Stimulated activated CD4-positive, alpha-beta T cell treated with anti-CD3 and anti-CD28 coated beads, Interleukin-4, amount 100 ng/mL, for 4 hours (primary cell): ENCODE measurements around the gene PRKCD.

ENCODE experiments used
- DNase-seq, 2 experiments: peaks; one replicate each; pipeline ENCODE4 v3.0.0-alpha.2; 2020

The PRKCD gene

GRCh38 chr3:53221827-53222182 is 60.8 kb downstream of the PRKCD start:
- no peak for DNase-seq

DNA sequence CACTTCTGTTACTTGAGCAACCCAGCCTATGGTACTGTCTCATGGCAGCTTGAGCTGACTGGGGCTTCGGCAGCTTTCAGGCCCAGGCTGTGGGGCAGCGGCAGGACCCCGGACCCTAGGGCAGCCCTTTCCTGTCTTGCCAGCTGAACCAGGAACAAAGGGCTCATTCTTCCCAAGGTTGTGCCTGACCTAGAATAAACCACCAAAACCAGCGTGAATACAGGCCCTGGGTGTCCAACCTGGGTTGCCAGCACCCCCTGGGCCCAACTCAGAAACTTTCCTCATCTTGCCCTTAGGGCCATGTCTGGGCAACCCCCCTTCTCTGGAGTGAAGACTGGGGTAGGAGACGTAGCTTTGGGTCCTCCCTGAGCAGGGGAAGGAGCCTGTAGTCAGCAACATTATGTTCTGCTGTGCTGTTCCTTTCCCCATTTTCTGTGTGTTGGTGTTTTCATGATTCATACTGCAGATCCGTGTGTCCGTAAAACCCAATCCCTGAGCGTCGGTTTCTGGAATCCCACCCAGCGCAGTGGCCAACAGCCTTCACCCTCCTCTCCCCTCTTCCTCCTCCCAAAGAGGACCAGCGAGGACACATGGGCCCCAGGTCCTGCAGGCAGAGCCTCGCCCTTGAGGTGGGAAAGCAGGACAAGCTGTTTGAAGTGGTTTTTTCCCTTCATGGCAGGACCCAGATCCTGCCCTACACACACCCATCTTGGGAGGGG is 61.3 kb downstream of the PRKCD start:
- DNase-seq = no peak

GRCh38 chr3:53223025-53223424 is 62.0 kb downstream of the PRKCD start:
- no peak for DNase-seq

GRCh38 chr3:53223541-53223966 is 62.5 kb downstream of the PRKCD start:
- DNase-seq = no peak

GRCh38 chr3:53224026-53224425 is 63.0 kb downstream of the PRKCD start:
- DNase-seq = no peak

- no peak for DNase-seq
Measured at GRCh38 chr3:53224536-53224935, 63.5 kb downstream of the PRKCD start.

GRCh38 chr3:53225181-53225580 is 64.2 kb downstream of the PRKCD start:
- DNase-seq = no peak

GRCh38 chr3:53225651-53226050 is 64.6 kb downstream of the PRKCD start:
- DNase-seq = no peak

DNA sequence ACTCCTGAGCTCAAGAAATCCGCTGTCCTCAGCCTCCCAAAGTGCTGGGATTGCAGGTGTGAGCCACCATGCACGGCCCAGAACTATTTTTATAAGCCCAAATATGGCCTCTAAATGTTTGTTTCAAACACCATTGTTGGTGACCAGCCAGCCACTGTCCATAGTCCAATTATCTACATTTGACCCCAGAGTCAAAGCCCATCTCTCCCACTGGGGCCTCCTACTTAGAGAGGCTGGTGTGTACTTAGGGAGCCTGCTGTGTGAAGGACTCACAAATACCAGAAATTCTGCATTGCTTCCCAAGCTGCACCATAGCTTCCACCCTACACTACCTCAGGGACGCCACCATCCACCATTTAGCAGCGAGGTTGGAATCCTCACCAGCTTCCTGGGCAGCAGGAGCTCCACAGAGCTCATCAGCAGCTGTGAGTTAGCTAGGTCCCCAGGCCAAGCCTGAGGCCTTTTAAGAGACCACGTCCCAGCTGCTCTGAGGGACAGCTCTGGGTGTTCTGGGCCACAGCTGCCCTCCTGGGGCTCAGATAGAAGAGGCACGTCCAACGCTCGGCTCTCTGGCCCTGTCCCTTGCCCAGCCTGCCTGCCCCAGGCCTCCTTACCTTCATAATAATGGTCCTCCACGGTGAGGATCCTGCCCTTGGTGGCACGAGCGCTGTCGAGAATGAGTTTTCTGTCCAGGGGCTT is 65.3 kb downstream of the PRKCD start:
- DNase-seq = no peak

DNA sequence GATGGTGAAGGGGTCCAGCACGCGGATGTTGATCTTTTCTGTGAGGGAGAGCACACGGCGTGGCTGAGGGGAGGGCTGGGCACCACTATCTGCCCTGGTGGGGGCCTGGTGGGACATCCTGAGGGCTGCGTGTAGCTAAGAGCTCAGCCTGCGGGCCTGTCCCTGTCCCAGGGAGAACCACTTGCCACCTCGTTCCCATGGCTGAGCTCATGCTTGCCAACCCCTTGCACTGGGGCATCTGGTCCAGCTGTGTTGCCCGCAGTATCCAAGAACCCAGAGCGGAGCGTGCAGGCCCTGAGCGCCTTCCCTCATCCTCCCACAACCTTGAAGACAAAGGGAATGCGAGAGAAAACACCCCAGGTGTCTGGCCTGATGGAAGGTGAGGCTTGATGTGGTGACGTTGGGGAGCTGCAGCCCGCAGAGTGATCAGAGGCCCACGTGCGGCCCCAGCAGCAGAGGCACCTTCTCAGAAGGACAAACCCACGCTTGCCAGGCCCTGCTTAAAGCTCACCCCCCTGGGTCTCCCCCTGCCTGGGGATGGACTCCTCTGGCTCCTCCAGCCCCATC is 65.9 kb downstream of the PRKCD start:
- DNase-seq = no peak

DNA sequence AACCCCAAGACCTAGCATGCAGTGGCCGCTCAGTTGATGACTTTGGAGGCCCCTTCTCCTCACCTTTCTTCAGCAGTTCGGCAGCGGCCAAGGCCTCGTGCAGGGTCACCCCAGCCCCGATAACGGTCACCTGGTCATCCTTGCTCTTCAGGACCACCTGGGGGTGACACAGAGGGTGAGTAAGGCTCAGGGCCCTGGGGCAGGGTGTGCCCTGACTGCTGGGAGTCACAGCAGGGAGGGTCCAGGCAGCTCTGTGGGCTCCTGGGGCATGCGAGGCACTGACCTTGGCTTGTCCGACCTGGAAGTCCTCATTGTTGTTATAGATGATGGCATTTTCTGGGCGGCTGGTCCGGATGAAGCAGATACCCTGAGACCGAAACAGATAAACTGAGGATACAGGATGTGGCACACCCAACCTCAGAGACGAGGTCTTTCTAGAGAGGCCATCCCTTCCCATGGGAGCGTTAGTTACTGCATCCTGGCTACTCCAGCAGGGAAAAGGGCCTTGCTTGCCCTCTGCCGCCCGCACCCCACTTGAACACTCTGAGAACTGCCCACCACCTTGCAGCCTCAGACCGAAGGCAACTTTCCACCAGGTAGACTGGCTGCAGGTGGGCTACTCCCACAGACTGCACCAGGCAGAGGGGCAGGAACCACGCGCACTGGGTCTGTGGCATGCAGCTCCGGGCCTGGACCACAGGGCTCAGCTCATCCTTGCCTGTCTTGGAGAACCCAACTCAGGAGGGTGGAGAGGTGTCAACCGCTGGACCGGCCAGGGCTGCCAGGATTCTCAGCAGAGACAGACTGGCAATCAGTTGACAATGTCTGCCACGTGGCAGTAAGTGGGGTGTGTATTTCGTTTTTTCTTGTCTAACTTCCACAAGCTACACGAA is 67.2 kb downstream of the PRKCD start:
- no peak for DNase-seq

- no peak for DNase-seq
Measured at GRCh38 chr3:53229171-53229570, 68.2 kb downstream of the PRKCD start.

- no peak for DNase-seq
Measured at GRCh38 chr3:53229606-53230005, 68.6 kb downstream of the PRKCD start.

DNA sequence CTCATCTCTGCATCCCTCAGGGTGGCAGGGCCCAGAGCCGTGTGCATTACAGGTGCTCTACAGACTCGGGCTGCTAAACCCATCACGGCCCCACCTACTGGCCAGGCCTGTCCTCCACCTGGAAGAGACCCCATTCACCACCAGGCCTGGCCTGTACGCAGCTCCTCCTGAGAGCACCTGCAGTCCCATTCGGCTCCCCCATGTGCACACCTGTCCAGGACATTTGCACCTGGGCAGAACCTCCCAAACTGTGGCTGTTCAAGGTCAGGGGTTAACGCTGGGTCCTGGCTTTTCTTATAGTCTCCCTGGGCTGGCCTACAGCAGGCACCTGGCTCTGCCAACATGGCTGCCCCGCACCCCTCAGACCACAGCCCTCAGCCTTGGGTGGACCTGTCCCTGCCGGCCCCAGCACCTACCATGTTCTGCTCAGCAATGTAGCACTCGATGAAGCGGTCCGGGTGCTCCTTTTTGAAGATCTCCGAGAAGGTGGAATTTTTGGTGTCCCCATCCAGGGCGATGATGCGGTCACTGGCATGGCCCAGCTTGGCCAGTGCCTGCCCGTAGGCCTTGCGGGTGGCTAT is 69.1 kb downstream of the PRKCD start:
- no peak for DNase-seq

DNA sequence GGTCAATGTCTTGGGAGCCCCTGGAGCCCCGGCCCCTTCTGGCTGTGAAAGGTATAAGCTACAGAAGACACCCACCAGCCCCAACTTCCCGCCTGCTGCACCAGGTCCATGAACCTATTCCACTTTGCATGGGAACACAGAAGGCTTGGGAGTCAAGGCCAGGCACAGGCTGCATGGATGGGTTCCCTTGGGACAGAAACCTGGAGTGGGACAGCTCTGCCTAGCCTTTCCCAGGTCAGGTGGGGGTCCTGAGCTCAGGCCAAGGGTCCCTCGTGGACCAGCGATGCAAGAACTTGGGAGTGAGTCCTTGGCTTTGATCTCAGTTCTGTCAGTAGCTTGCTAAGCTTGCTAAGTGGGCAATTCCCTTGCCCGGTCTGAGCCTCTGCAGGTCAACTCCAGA is 69.8 kb downstream of the PRKCD start:
- DNase-seq = no peak

- no peak for DNase-seq
Measured at GRCh38 chr3:53231532-53232511, 70.8 kb downstream of the PRKCD start.

DNA sequence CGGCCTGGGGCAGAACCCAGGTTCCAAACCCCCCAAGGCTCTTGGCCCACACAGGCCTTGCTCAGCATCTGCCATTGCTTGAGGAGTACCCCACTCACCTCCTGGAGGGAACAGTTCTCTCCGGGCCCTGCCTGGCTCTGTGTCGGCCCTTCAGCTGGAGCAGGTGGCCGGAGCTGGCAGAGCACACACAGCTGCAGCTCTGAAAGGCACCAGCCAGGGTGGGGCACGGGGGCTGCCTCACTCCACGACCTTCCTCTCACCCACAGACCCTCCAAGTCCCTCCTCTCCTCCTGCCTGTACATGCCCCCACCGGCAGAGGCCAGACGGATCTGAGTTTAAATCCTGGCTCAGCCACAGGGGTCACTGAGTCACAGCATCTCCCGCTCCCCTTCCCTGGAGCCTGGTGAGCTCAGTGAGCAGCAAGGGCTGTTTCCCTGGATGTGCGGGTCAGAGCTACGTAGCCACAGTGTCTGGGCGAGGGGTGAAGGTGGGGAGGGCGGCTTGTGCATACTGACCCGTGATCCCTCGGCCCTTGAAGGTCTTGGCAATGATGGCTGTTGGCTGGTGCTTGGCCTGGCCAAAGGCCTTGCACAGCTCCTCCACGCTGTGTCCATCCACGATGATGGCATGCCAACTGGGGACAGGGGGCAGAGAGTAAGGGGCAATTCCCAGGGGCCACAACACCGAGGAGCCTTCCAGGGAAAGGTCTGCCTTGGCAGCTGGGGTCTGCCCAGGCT is 71.8 kb downstream of the PRKCD start:
- DNase-seq = no peak

GRCh38 chr3:53234130-53234840 is 73.3 kb downstream of the PRKCD start:
- DNase-seq = no peak

GRCh38 chr3:53234841-53235232 is 73.8 kb downstream of the PRKCD start:
- no peak for DNase-seq

GRCh38 chr3:53235545-53235944 is 74.5 kb downstream of the PRKCD start:
- no peak for DNase-seq
